ENCODE measurements around the gene SLC16A10.

The SLC16A10 gene

GRCh38 chr6:111068109-111068865 is 19.0 kb upstream of the SLC16A10 start:
- H3K4me1 ChIP-seq (ENCODE audit: control insufficient read depth, insufficient read depth, low read length, poor library complexity, severe bottlenecking): no peaks in the 10 kb centered on the region
- H3K27ac ChIP-seq (ENCODE audit: low read depth, low read length, severe bottlenecking): no peak overlapping the region
- no peaks in the 10 kb centered on the region for H3K9me3 ChIP-seq (ENCODE audit: control insufficient read depth, low read length)
- no peaks in the 10 kb centered on the region for H3K36me3 ChIP-seq (ENCODE audit: control insufficient read depth, insufficient read depth, low read length)
- 83 to 86% methylated on average over 5 to 7 of the region's 8 CpGs for WGBS, 2 experiments (ENCODE audit: insufficient coverage in 2 of 2)
- no peak overlapping the region for H3K4me3 ChIP-seq (ENCODE audit: extremely low read depth, insufficient read depth, low read length, poor library complexity, severe bottlenecking)

GRCh38 chr6:111068866-111069234 is 18.5 kb upstream of the SLC16A10 start:
- H3K27ac ChIP-seq (ENCODE audit: low read depth, low read length, severe bottlenecking): no peak overlapping the region
- no peaks in the 10 kb centered on the region for H3K4me1 ChIP-seq (ENCODE audit: control insufficient read depth, insufficient read depth, low read length, poor library complexity, severe bottlenecking)
- no peaks in the 10 kb centered on the region for H3K9me3 ChIP-seq (ENCODE audit: control insufficient read depth, low read length)
- no CpG with 5 or more reads among the region's 2 CpGs for WGBS, 2 experiments (ENCODE audit: insufficient coverage in 2 of 2)
- H3K4me3 ChIP-seq (ENCODE audit: extremely low read depth, insufficient read depth, low read length, poor library complexity, severe bottlenecking): no peak overlapping the region
- H3K36me3 ChIP-seq (ENCODE audit: control insufficient read depth, insufficient read depth, low read length): no peaks in the 10 kb centered on the region

- H3K4me3 ChIP-seq (ENCODE audit: extremely low read depth, insufficient read depth, low read length, poor library complexity, severe bottlenecking): no peak overlapping the region
- no peak overlapping the region for H3K27ac ChIP-seq (ENCODE audit: low read depth, low read length, severe bottlenecking)
- H3K9me3 ChIP-seq (ENCODE audit: control insufficient read depth, low read length): no peaks in the 10 kb centered on the region
- no peaks in the 10 kb centered on the region for H3K4me1 ChIP-seq (ENCODE audit: control insufficient read depth, insufficient read depth, low read length, poor library complexity, severe bottlenecking)
- 93 to 100% methylated on average over 1 to 2 of the region's 3 CpGs for WGBS, 2 experiments (ENCODE audit: insufficient coverage in 2 of 2)
- H3K36me3 ChIP-seq (ENCODE audit: control insufficient read depth, insufficient read depth, low read length): no peaks in the 10 kb centered on the region
Measured at GRCh38 chr6:111069382-111070104, 17.8 kb upstream of the SLC16A10 start.

GRCh38 chr6:111070105-111071005 is 16.9 kb upstream of the SLC16A10 start:
- Histone ChIP-seq H3K36me3 (ENCODE audit: control insufficient read depth, insufficient read depth, low read length) (no peaks in the 10 kb centered on the region), H3K4me1 (ENCODE audit: control insufficient read depth, insufficient read depth, low read length, poor library complexity, severe bottlenecking) (no peaks in the 10 kb centered on the region), H3K9me3 (ENCODE audit: control insufficient read depth, low read length) (no peaks in the 10 kb centered on the region), H3K27ac (ENCODE audit: low read depth, low read length, severe bottlenecking) (no peak overlapping the region), H3K4me3 (ENCODE audit: extremely low read depth, insufficient read depth, low read length, poor library complexity, severe bottlenecking) (no peak overlapping the region)
- 94% methylated on average over 5 of the region's 11 CpGs; no CpG with 5 or more reads in 1 of the 2 experiments for WGBS, 2 experiments (ENCODE audit: insufficient coverage in 2 of 2)

GRCh38 chr6:111072801-111073360 is 14.4 kb upstream of the SLC16A10 start:
- WGBS, 2 experiments (ENCODE audit: insufficient coverage in 2 of 2): 71 to 84% methylated on average over 2 of the region's 2 CpGs
- Histone ChIP-seq H3K4me3 (ENCODE audit: extremely low read depth, insufficient read depth, low read length, poor library complexity, severe bottlenecking) (no peak overlapping the region), H3K27ac (ENCODE audit: low read depth, low read length, severe bottlenecking) (no peak overlapping the region), H3K4me1 (ENCODE audit: control insufficient read depth, insufficient read depth, low read length, poor library complexity, severe bottlenecking) (no peaks in the 10 kb centered on the region), H3K36me3 (ENCODE audit: control insufficient read depth, insufficient read depth, low read length) (no peaks in the 10 kb centered on the region), H3K9me3 (ENCODE audit: control insufficient read depth, low read length) (no peaks in the 10 kb centered on the region)

GRCh38 chr6:111074311-111074710 is 13.0 kb upstream of the SLC16A10 start:
- no peak overlapping the region for H3K27ac ChIP-seq (ENCODE audit: low read depth, low read length, severe bottlenecking)
- no peaks in the 10 kb centered on the region for H3K9me3 ChIP-seq (ENCODE audit: control insufficient read depth, low read length)
- no peaks in the 10 kb centered on the region for H3K36me3 ChIP-seq (ENCODE audit: control insufficient read depth, insufficient read depth, low read length)
- H3K4me3 ChIP-seq (ENCODE audit: extremely low read depth, insufficient read depth, low read length, poor library complexity, severe bottlenecking): no peak overlapping the region
- H3K4me1 ChIP-seq (ENCODE audit: control insufficient read depth, insufficient read depth, low read length, poor library complexity, severe bottlenecking): no peaks in the 10 kb centered on the region

GRCh38 chr6:111076024-111076695 is 11.1 kb upstream of the SLC16A10 start:
- Histone ChIP-seq H3K4me1 (ENCODE audit: control insufficient read depth, insufficient read depth, low read length, poor library complexity, severe bottlenecking) (no peaks in the 10 kb centered on the region), H3K36me3 (ENCODE audit: control insufficient read depth, insufficient read depth, low read length) (no peaks in the 10 kb centered on the region), H3K9me3 (ENCODE audit: control insufficient read depth, low read length) (no peaks in the 10 kb centered on the region), H3K27ac (ENCODE audit: low read depth, low read length, severe bottlenecking) (no peak overlapping the region), H3K4me3 (ENCODE audit: extremely low read depth, insufficient read depth, low read length, poor library complexity, severe bottlenecking) (no peak overlapping the region)
- 79 to 87% methylated on average over 3 of the region's 5 CpGs for WGBS, 2 experiments (ENCODE audit: insufficient coverage in 2 of 2)

- WGBS, 2 experiments (ENCODE audit: insufficient coverage in 2 of 2): 72 to 92% methylated on average over 3 to 5 of the region's 5 CpGs
- no peaks in the 10 kb centered on the region for H3K4me1 ChIP-seq (ENCODE audit: control insufficient read depth, insufficient read depth, low read length, poor library complexity, severe bottlenecking)
- H3K9me3 ChIP-seq (ENCODE audit: control insufficient read depth, low read length): no peaks in the 10 kb centered on the region
- H3K27ac ChIP-seq (ENCODE audit: low read depth, low read length, severe bottlenecking): no peak overlapping the region
- no peak overlapping the region for H3K4me3 ChIP-seq (ENCODE audit: extremely low read depth, insufficient read depth, low read length, poor library complexity, severe bottlenecking)
- no peaks in the 10 kb centered on the region for H3K36me3 ChIP-seq (ENCODE audit: control insufficient read depth, insufficient read depth, low read length)
Measured at GRCh38 chr6:111080698-111081097, 6.6 kb upstream of the SLC16A10 start.

GRCh38 chr6:111086685-111087084 is 618 bp upstream of the SLC16A10 start:
- WGBS, 2 experiments (ENCODE audit: insufficient coverage in 2 of 2): 24 to 40% methylated on average over 2 to 3 of the region's 5 CpGs

More at GRCh38 chr6:111086685-111087084, 618 bp upstream of the SLC16A10 start:
- Histone ChIP-seq H3K4me3 (ENCODE audit: extremely low read depth, insufficient read depth, low read length, poor library complexity, severe bottlenecking) (peak overlapping the region; percentile 44), H3K4me1 (ENCODE audit: control insufficient read depth, insufficient read depth, low read length, poor library complexity, severe bottlenecking) (no peaks in the 10 kb centered on the region), H3K9me3 (ENCODE audit: control insufficient read depth, low read length) (no peaks in the 10 kb centered on the region), H3K27ac (ENCODE audit: low read depth, low read length, severe bottlenecking) (no peak overlapping the region), H3K36me3 (ENCODE audit: control insufficient read depth, insufficient read depth, low read length) (no peaks in the 10 kb centered on the region)

Data from mesodermal cell (in vitro differentiated cells).